ENCODE data around the gene TRAPPC5. TPM values are rescaled to one million over a fixed set of nuclear protein-coding genes. Genes with fewer than 3 reads are reported as not detected.

The TRAPPC5 gene
- total RNA-seq, 1 experiment from 2014 or later, result 77.4 TPM

GRCh38 chr19:7645163-7645562 lies 35.5 kb upstream of the TRAPPC5 start:
- H3K79me1 ChIP-seq (ENCODE audit: insufficient read depth, low read depth, low read length, poor library complexity, severe bottlenecking), result no peaks in the 10 kb centered on the region
- no peak overlapping the region for H3K27ac ChIP-seq (ENCODE audit: insufficient read length, low read depth, low read length)
- H2BK15ac ChIP-seq (ENCODE audit: low read depth, low read length), result peak overlapping the region; percentile 27; the same call in 1 of the 2 replicates
- no peak overlapping the region for H3K27ac Mint-ChIP-seq
- peaks cover 7% of the 10 kb centered on the region for H3K27me3 Mint-ChIP-seq (ENCODE audit: low read depth)
- no peaks in the 10 kb centered on the region for H3K4me1 ChIP-seq (ENCODE audit: insufficient read depth, low read length)
- no peak overlapping the region for H3K9ac ChIP-seq (ENCODE audit: extremely low read depth, insufficient read length, low read length)
- DNase-seq, result no peak
- no peak overlapping the region for H2BK120ac ChIP-seq (ENCODE audit: low read depth, low read length, poor library complexity, severe bottlenecking)
- no peaks in the 10 kb centered on the region for H3K27me3 ChIP-seq (ENCODE audit: insufficient read depth, low read length)
- no peaks in the 10 kb centered on the region; a peak in 1 of 5 replicates for H3K9me3 Mint-ChIP-seq
- no peaks in the 10 kb centered on the region for H4K20me1 ChIP-seq (ENCODE audit: control insufficient read depth, insufficient read depth, insufficient read length)
- peaks cover 0 to 8% of the 10 kb centered on the region in 2 experiments; a peak in 2 of 4 replicates for H3K4me1 Mint-ChIP-seq
- no peak overlapping the region for H3K4ac ChIP-seq (ENCODE audit: low read depth, low read length)
- no peak overlapping the region for H2BK5ac ChIP-seq (ENCODE audit: insufficient read length, low read length)
- H2AK5ac ChIP-seq (ENCODE audit: insufficient read length, low read length), result no peak overlapping the region
- no peak overlapping the region for H3K56ac ChIP-seq (ENCODE audit: insufficient read length, low read depth, low read length)
- no peak overlapping the region for H3K4me2 ChIP-seq (ENCODE audit: insufficient read depth, insufficient read length, low read length)
- no peak overlapping the region for H3T11ph ChIP-seq (ENCODE audit: low read length)
- no peak overlapping the region for H4K5ac ChIP-seq (ENCODE audit: insufficient read length, low read depth, low read length)
- no peaks in the 10 kb centered on the region for H3K9me3 ChIP-seq (ENCODE audit: control insufficient read depth, low read depth, low read length)
- no peak overlapping the region for H3K4me3 Mint-ChIP-seq
- no peak overlapping the region for H2BK20ac ChIP-seq (ENCODE audit: low read depth, low read length, poor library complexity, severe bottlenecking)
- no peak for TF ChIP-seq CTCF (conservative IDR thresholded peaks at IDR 0.05)
- H3K36me3 Mint-ChIP-seq (ENCODE audit: insufficient read depth in 1 of 3, low read depth in 3 of 3), result peaks cover 2 to 18% (median 11%) of the 10 kb centered on the region in 3 experiments
- no peak overlapping the region for H2AFZ ChIP-seq (ENCODE audit: low read length)
- H3K18ac ChIP-seq (ENCODE audit: insufficient read length, low read depth, low read length), result no peak overlapping the region
- no peak overlapping the region for H2BK12ac ChIP-seq (ENCODE audit: insufficient read length, low read depth, low read length)
- no CpG with 5 or more reads among the region's 14 CpGs for WGBS (ENCODE audit: extremely low coverage, insufficient read length, low lambda C conversion rate)
- no peaks in the 10 kb centered on the region for H3K23me2 ChIP-seq (ENCODE audit: insufficient read length, low read depth, low read length, poor library complexity, severe bottlenecking)
- H3K79me2 ChIP-seq (ENCODE audit: insufficient read depth, low read length), result no peaks in the 10 kb centered on the region
- H3K14ac ChIP-seq (ENCODE audit: insufficient read depth, low read length), result no peak overlapping the region; the same call in 1 of the 2 replicates
- H3K23ac ChIP-seq (ENCODE audit: insufficient read length, low read depth, low read length), result no peak overlapping the region
- H4K91ac ChIP-seq (ENCODE audit: insufficient read length, low read depth, low read length), result no peak overlapping the region
- no peak overlapping the region for H4K8ac ChIP-seq (replicated peaks; ENCODE audit: insufficient read length, low read depth, low read length)

Data from H9 (cell line).